Muscle layer of colon (tissue), 2 donors: Measurements from ENCODE around the gene ABCB10.
"Not testable (repeated sequence)": the region's sequence is repeated elsewhere in the genome, so short reads cannot be mapped to it uniquely, and the experiment has no call there.

Source experiments
- H3K27ac ChIP-seq: one replicate; pipeline ENCODE4 v1.7.0; 2013; ENCODE audit warnings: low read depth, mild to moderate bottlenecking, low read length, moderate library complexity
- H3K27me3 ChIP-seq, 2 donors: one replicate each; pipeline ENCODE4 v1.7.0; 2013; ENCODE audit warnings: low read length in 2 of 2, mild to moderate bottlenecking in 2 of 2; ENCODE audit not compliant: insufficient read depth in 2 of 2, control insufficient read depth in 1 of 2
- H3K36me3 ChIP-seq: one replicate; pipeline ENCODE4 v1.7.0; 2013; ENCODE audit warnings: mild to moderate bottlenecking, low read length; ENCODE audit not compliant: insufficient read depth
- H3K4me1 ChIP-seq: one replicate; pipeline ENCODE4 v1.7.0; 2013; ENCODE audit warnings: mild to moderate bottlenecking, low read length; ENCODE audit not compliant: insufficient read depth
- H3K4me3 ChIP-seq, 2 donors: one replicate each; pipeline ENCODE4 v1.7.0; 2013; ENCODE audit warnings: low read length in 2 of 2, low read depth in 1 of 2, mild to moderate bottlenecking in 1 of 2, moderate library complexity in 1 of 2
- H3K9ac ChIP-seq: one replicate; pipeline ENCODE4 v1.7.0; 2013; ENCODE audit warnings: low read length
- H3K9me3 ChIP-seq: one replicate; pipeline ENCODE4 v1.7.0; 2013; ENCODE audit warnings: mild to moderate bottlenecking, low read length
- donor health status: abdominal sarcoma.
- donor health status: Adenocarcinoma of cecum.

Gene ABCB10

DNA sequence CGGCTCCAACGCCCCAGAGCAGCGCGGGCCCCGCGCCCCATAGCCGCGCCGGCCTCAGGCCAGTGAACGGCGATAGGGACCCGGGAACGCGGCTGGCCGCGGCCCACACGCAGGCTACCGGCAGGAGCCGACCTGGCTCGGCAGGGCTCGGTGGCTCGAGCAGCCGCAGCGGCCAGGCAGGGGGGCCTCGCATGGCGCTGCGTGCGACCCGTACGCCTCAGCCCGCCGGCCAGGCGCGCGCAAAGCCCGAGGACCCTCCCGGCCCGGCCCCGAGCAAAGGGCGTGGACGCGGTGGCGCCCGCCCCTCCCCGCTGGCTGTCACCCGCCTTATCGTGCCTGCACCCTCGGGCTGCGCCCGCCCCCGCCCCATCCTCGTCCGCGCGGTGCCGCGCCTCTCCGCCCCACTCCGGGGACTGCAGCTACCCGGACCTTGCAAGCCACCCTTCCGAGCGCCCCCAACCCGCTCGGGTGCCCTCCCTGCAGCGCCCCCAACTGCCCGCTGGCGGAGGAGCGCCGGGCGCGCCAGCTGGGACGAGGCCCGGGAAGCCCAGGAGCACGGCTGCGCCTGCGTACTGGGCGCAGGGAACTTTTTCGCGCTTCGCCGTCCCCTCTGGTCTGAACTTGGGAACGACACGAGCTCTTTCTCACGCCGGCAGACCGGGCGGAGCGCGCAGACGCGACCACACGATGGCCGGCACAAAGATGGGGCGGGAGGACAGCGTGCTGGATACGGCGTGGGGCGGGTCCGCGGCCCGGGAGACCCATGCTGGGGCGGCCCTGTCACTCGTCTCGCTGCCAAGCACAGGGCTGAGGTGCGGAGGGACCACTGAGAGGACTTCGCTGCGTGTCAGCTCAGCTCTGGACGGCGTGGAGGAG, at the start of gene ABCB10:
Gene ABCB10 (minus strand): TSS at position 248 of the 876 bp plus-strand sequence. CDS start 55 bp downstream, at position 193.
- Histone ChIP-seq H3K9ac (peak within 1 kb of the TSS; percentile 77), H3K27ac (peak within 1 kb of the TSS; percentile 84), H3K9me3 (no peaks in the 10 kb centered on the region), H3K36me3 (no peaks in the 10 kb centered on the region), H3K27me3 (no peaks in the 10 kb centered on the region), H3K4me1 (peaks cover 40% of the 10 kb centered on the region), H3K4me3 (peak within 1 kb of the TSS; percentile 87 to 88)

DNA sequence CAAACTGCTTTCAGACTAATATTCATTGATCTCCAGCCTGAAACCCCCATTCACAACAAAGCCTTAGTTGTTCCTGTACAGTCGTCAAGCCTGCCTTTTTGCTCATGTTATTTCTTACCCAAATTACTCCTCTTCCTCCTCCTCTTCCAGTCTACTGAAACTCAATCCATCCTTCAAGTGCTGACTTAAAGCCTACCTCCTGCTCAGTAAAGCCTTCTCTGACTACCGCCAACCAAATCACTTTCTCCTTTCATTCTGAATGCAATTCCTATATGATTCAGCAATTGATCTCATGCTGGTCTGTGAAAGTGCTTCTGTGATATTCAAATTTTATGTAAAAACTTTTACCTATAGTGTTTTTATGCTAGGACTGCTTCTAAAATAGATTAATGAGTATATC, 48.9 kb upstream of the ABCB10 start:
- Histone ChIP-seq H3K27me3 (no peaks in the 10 kb centered on the region), H3K9ac (no peak overlapping the region), H3K4me1 (no peaks in the 10 kb centered on the region), H3K27ac (no peak overlapping the region), H3K4me3 (no peak overlapping the region), H3K9me3 (no peaks in the 10 kb centered on the region), H3K36me3 (peaks cover 77% of the 10 kb centered on the region)

GRCh38 chr1:229603371-229604005, 45.0 kb upstream of the ABCB10 start:
- Histone ChIP-seq H3K9me3 (no peaks in the 10 kb centered on the region), H3K9ac (no peak overlapping the region), H3K36me3 (peaks cover 55% of the 10 kb centered on the region), H3K27ac (no peak overlapping the region), H3K27me3 (no peaks in the 10 kb centered on the region), H3K4me1 (no peaks in the 10 kb centered on the region), H3K4me3 (no peak overlapping the region)

DNA sequence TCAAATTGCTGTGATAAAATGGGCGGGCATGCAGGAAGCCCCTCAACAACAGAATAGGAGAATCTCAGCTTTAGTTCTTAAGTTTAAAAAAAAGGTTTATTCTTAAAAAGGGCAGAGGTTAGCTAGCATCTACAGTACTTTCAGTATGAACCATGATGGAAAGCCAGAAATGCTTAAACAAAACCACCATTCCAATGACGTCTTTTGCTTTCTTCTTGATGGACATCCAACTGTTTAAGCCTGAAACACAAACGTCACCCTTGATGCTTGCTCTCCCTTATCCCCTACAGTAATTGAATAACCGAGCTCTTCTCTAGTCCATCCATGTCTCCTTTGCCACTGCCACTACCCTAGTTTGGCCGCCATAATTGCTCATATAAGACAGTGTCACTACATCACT, 41.7 kb upstream of the ABCB10 start:
- H3K27me3 ChIP-seq = no peaks in the 10 kb centered on the region
- H3K4me1 ChIP-seq = peaks cover 17% of the 10 kb centered on the region
- H3K4me3 ChIP-seq = no peak overlapping the region
- H3K27ac ChIP-seq = no peak overlapping the region
- no peaks in the 10 kb centered on the region for H3K9me3 ChIP-seq
- no peak overlapping the region for H3K9ac ChIP-seq
- H3K36me3 ChIP-seq = peaks cover 34% of the 10 kb centered on the region

DNA sequence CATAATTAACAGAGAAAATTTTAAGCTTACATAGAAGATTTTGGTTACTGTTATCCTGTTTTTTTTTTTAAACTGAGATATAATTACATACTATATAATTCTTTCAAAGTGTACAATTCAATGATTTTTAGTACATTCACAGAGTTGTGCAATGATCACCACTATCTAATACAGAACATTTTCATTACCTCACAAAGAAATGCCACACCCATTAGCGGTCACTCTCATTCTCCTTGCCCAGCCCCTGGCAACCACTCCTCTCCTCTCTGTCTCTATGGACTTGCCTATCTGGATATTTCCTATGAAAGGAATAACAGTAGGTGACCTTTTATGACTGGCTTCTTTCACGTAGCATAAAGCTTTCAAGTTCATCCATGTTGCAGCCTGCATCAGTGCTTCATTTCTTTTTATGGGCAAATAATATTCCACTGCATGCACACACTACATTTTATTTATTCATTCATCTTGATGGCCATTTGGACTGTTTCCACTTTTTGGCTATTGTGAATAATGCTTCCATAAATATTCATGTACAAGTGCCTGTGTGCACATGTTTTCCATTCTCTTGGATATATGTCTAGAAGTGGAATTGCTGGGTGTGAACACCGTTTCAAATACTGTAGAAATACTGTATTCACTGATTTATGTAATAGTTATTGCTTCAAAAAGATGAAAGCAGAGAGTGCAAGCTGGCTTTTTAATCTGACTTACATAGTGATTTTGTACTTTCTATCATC, 40.9 kb upstream of the ABCB10 start:
- H3K27me3 ChIP-seq = no peaks in the 10 kb centered on the region
- peaks cover 37% of the 10 kb centered on the region for H3K36me3 ChIP-seq
- no peak overlapping the region for H3K27ac ChIP-seq
- no peak overlapping the region for H3K9ac ChIP-seq
- peaks cover 17% of the 10 kb centered on the region for H3K4me1 ChIP-seq
- H3K4me3 ChIP-seq = no peak overlapping the region
- no peaks in the 10 kb centered on the region for H3K9me3 ChIP-seq

GRCh38 chr1:229597877-229598276, 39.4 kb upstream of the ABCB10 start:
- H3K27me3 ChIP-seq = no peaks in the 10 kb centered on the region
- H3K9ac ChIP-seq = no peak overlapping the region
- H3K4me3 ChIP-seq = no peak overlapping the region
- H3K9me3 ChIP-seq = no peaks in the 10 kb centered on the region
- H3K4me1 ChIP-seq = peaks cover 17% of the 10 kb centered on the region
- peaks cover 34% of the 10 kb centered on the region for H3K36me3 ChIP-seq
- H3K27ac ChIP-seq = peak overlapping the region; percentile 22

- H3K36me3 ChIP-seq = peaks cover 27% of the 10 kb centered on the region
- H3K9ac ChIP-seq = no peak overlapping the region
- H3K4me3 ChIP-seq = no peak overlapping the region
- peak overlapping the region; percentile 35 for H3K27ac ChIP-seq
- no peaks in the 10 kb centered on the region for H3K9me3 ChIP-seq
- no peaks in the 10 kb centered on the region for H3K27me3 ChIP-seq
- H3K4me1 ChIP-seq = peaks cover 17% of the 10 kb centered on the region
Measured at GRCh38 chr1:229596925-229597699, 38.6 kb upstream of the ABCB10 start.

- not testable (repeated sequence) for H3K9ac ChIP-seq, H3K27ac ChIP-seq, H3K27me3 ChIP-seq, H3K9me3 ChIP-seq, H3K4me3 ChIP-seq
- Histone ChIP-seq H3K4me1 (peaks cover 17% of the 10 kb centered on the region), H3K36me3 (peaks cover 17% of the 10 kb centered on the region)
Measured at GRCh38 chr1:229595876-229596275, 37.4 kb upstream of the ABCB10 start.

GRCh38 chr1:229594227-229595008, 35.9 kb upstream of the ABCB10 start:
- Histone ChIP-seq H3K9me3 (no peaks in the 10 kb centered on the region), H3K9ac (no peak overlapping the region), H3K36me3 (peaks cover 16% of the 10 kb centered on the region), H3K4me1 (peaks cover 17% of the 10 kb centered on the region), H3K4me3 (no peak overlapping the region), H3K27ac (no peak overlapping the region), H3K27me3 (no peaks in the 10 kb centered on the region)

DNA sequence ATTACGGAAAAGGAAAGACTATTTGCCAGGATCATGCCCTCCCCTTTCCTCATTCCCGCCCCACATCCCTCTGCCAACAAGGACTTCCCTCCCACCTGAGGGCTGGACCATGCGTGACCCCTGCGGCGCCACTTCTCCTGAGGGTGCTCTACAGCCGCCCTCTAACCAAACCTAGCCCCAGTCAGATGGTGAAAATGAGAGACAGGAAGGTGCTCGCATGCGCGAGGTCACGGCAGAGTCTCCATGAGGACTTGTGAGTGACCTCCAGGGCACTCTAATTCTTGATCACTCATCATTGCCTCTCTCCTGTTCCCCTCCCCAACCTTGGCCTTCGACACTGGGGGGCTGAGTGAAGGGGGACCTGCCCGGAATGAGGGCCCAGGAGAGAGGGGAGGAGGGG, 35.3 kb upstream of the ABCB10 start:
- Histone ChIP-seq H3K9me3 (no peaks in the 10 kb centered on the region), H3K27me3 (no peaks in the 10 kb centered on the region), H3K4me3 (no peak overlapping the region), H3K9ac (no peak overlapping the region), H3K4me1 (peaks cover 17% of the 10 kb centered on the region), H3K27ac (no peak overlapping the region), H3K36me3 (peaks cover 16% of the 10 kb centered on the region)
